ENCODE results near the gene CREBRF. TPM values are rescaled to one million over a fixed set of nuclear protein-coding genes. Genes with fewer than 3 reads are reported as not detected.
"Not testable (repeated sequence)": the region's sequence is repeated elsewhere in the genome, so short reads cannot be mapped to it uniquely, and the experiment has no call there.

CREBRF gene
- total RNA-seq, 2 donors from 2014 or later, result 12.2 to 12.7 TPM

GRCh38 chr5:173016598-173017046 lies 39.5 kb upstream of the CREBRF start:
- WGBS, 2 experiments (ENCODE audit: insufficient coverage in 1 of 2, insufficient read length in 1 of 2), result 70 to 83% methylated on average over 1 to 4 of the region's 4 CpGs
- H3K4me1 ChIP-seq (ENCODE audit: control insufficient read depth, insufficient read depth, low read length), result peaks cover 10% of the 10 kb centered on the region
- H3K4me3 ChIP-seq (ENCODE audit: low read length), result peak overlapping the region; percentile 37
- H3K27me3 ChIP-seq (ENCODE audit: control insufficient read depth, insufficient read depth, low read length, poor library complexity, severe bottlenecking), result no peaks in the 10 kb centered on the region
- no peaks in the 10 kb centered on the region for H3K27me3 Mint-ChIP-seq (ENCODE audit: insufficient read depth)
- H3K9me3 Mint-ChIP-seq, result no peaks in the 10 kb centered on the region
- DNase-seq, result no peak
- no peak overlapping the region for H3K4me3 Mint-ChIP-seq
- H3K9me3 ChIP-seq (ENCODE audit: control insufficient read depth, low read length), result peaks cover 7% of the 10 kb centered on the region
- H3K4me1 Mint-ChIP-seq, result peaks cover 28% of the 10 kb centered on the region
- H3K27ac Mint-ChIP-seq, result peak overlapping the region; percentile 84
- H3K36me3 Mint-ChIP-seq (ENCODE audit: low read depth), result peaks cover 43% of the 10 kb centered on the region
- peaks cover 35% of the 10 kb centered on the region for H3K36me3 ChIP-seq (ENCODE audit: control insufficient read depth, insufficient read depth, low read length)
- H3K9ac ChIP-seq (ENCODE audit: extremely low read depth, low read length, poor library complexity, severe bottlenecking), result no peak overlapping the region
- no peak overlapping the region for H3K27ac ChIP-seq (ENCODE audit: low read depth, low read length)
- no peak for TF ChIP-seq CTCF (conservative IDR thresholded peaks at IDR 0.05)

GRCh38 chr5:173017087-173017486 lies 39.1 kb upstream of the CREBRF start:
- H3K9me3 Mint-ChIP-seq; H3K4me3 Mint-ChIP-seq; H3K4me1 ChIP-seq (ENCODE audit: control insufficient read depth, insufficient read depth, low read length); H3K27ac ChIP-seq (ENCODE audit: low read depth, low read length); H3K27me3 ChIP-seq (ENCODE audit: control insufficient read depth, insufficient read depth, low read length, poor library complexity, severe bottlenecking); H3K9me3 ChIP-seq (ENCODE audit: control insufficient read depth, low read length); H3K27me3 Mint-ChIP-seq (ENCODE audit: insufficient read depth); DNase-seq; H3K9ac ChIP-seq (ENCODE audit: extremely low read depth, low read length, poor library complexity, severe bottlenecking): not testable (repeated sequence)
- Mint-ChIP-seq H3K4me1 (peaks cover 28% of the 10 kb centered on the region), H3K36me3 (ENCODE audit: low read depth) (peaks cover 43% of the 10 kb centered on the region), H3K27ac (peak overlapping the region; percentile 84)
- peaks cover 33% of the 10 kb centered on the region for H3K36me3 ChIP-seq (ENCODE audit: control insufficient read depth, insufficient read depth, low read length)
- 94 to 95% methylated on average over 6 to 15 of the region's 15 CpGs for WGBS, 2 experiments (ENCODE audit: insufficient coverage in 1 of 2, insufficient read length in 1 of 2)
- H3K4me3 ChIP-seq (ENCODE audit: low read length), result peak overlapping the region; percentile 37

DNA sequence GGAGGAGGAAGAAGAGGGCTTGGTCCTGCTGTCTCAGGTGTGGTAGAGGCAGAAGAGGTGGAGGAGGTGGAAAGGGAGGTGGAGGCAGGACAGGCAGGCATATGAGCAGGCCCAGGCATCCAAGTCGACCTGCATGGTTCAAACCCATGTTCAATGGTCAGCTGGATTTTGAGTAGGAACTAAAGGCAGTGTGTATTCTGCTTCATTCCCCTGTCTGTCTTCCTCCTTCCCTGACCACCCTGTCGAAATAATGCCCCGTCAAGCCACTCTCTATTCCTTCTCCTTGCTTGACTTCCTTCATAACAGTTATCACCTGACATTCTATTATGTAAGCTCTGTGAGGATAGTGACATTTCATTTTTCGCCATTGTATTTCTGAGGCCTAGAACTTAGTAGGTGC lies 37.8 kb upstream of the CREBRF start:
- Histone ChIP-seq H3K9ac (ENCODE audit: extremely low read depth, low read length, poor library complexity, severe bottlenecking) (no peak overlapping the region), H3K4me3 (ENCODE audit: low read length) (no peak overlapping the region), H3K4me1 (ENCODE audit: control insufficient read depth, insufficient read depth, low read length) (peaks cover 10% of the 10 kb centered on the region), H3K9me3 (ENCODE audit: control insufficient read depth, low read length) (peaks cover 7% of the 10 kb centered on the region), H3K36me3 (ENCODE audit: control insufficient read depth, insufficient read depth, low read length) (peaks cover 39% of the 10 kb centered on the region), H3K27ac (ENCODE audit: low read depth, low read length) (no peak overlapping the region), H3K27me3 (ENCODE audit: control insufficient read depth, insufficient read depth, low read length, poor library complexity, severe bottlenecking) (no peaks in the 10 kb centered on the region)
- Mint-ChIP-seq H3K4me3 (no peak overlapping the region), H3K27ac (no peak overlapping the region), H3K36me3 (ENCODE audit: low read depth) (peaks cover 45% of the 10 kb centered on the region), H3K4me1 (peaks cover 28% of the 10 kb centered on the region), H3K9me3 (no peaks in the 10 kb centered on the region), H3K27me3 (ENCODE audit: insufficient read depth) (no peaks in the 10 kb centered on the region)
- WGBS, 2 experiments (ENCODE audit: insufficient coverage in 1 of 2, insufficient read length in 1 of 2), result 93 to 94% methylated on average over 3 to 4 of the region's 4 CpGs
- no peak for TF ChIP-seq CTCF (conservative IDR thresholded peaks at IDR 0.05)
- DNase-seq, result no peak

- no peak for DNase-seq
- H3K4me1 ChIP-seq (ENCODE audit: control insufficient read depth, insufficient read depth, low read length), result peaks cover 1% of the 10 kb centered on the region
- Mint-ChIP-seq H3K9me3 (no peaks in the 10 kb centered on the region), H3K4me3 (no peak overlapping the region), H3K27me3 (ENCODE audit: insufficient read depth) (no peaks in the 10 kb centered on the region), H3K36me3 (ENCODE audit: low read depth) (peaks cover 52% of the 10 kb centered on the region), H3K4me1 (peaks cover 27% of the 10 kb centered on the region), H3K27ac (no peak overlapping the region)
- peaks cover 36% of the 10 kb centered on the region for H3K36me3 ChIP-seq (ENCODE audit: control insufficient read depth, insufficient read depth, low read length)
- no peaks in the 10 kb centered on the region for H3K27me3 ChIP-seq (ENCODE audit: control insufficient read depth, insufficient read depth, low read length, poor library complexity, severe bottlenecking)
- H3K9me3 ChIP-seq (ENCODE audit: control insufficient read depth, low read length), result peaks cover 7% of the 10 kb centered on the region
- no peak for TF ChIP-seq CTCF (conservative IDR thresholded peaks at IDR 0.05)
- H3K9ac ChIP-seq (ENCODE audit: extremely low read depth, low read length, poor library complexity, severe bottlenecking), result no peak overlapping the region
- whole genome bisulfite sequencing, 2 experiments (ENCODE audit: insufficient coverage in 1 of 2, insufficient read length in 1 of 2), result 93 to 96% methylated on average over 5 of the region's 5 CpGs
- H3K27ac ChIP-seq (ENCODE audit: low read depth, low read length), result no peak overlapping the region
- H3K4me3 ChIP-seq (ENCODE audit: low read length), result no peak overlapping the region
These were observed 36.0 kb upstream of the CREBRF start for GRCh38 chr5:173020154-173020581.

Data from endodermal cell (in vitro differentiated cells).